ENCODE results near the gene PTGES3.
"Not testable (repeated sequence)": the region's sequence is repeated elsewhere in the genome, so short reads cannot be mapped to it uniquely, and the experiment has no call there.

The PTGES3 gene

DNA sequence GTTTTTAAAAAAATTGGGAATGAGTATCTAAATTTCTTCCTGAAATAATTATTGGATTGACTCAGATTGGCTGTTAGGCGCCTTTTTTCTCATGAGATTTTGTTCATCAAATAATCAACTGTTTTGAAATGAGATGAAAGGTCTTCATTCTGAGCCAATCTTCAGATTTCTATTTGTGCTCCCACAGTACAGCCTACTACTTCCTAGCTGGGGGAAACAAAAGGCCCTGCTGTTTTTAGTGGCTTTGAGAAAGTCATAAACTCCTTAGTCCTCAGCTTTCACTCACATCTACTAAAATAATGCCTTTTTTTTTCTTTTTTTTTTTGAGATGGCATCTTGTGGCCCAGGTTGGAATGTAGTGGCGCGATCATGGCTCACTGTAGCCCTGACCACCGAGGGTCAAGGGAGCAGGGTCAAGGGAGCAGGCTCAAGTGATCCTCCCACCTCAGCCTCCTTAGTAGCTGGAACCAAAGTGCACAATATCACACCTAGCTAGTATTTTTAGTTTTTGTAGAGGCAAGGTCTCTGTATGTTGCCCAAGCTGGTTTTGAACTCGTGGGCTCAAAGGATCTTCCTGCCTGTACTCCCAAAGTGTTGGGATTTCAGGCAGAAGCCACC is 21.8 kb upstream of the PTGES3 start:
- DNase-seq (ENCODE audit: low read depth, low spot score): no peak

DNA sequence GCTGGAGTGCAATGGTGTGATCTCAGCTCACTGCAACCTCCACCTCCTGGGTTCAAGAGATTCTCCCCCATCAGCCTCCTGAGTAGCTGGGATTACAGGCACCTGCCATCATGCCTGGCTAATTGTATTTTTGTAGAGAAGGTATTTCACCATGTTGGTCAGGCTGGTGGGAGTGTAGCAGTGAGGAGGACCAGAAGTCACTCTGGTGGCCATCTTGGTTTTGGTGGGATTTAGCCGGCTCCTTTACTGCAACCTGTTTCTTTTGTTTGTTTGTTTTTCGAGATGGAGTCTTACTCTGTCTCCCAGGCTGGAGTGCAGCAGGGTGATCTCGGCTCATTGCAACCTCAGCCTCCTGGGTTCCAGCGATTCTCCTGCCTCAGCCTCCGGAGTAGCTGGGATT is 16.4 kb upstream of the PTGES3 start:
- not testable (repeated sequence) for DNase-seq (ENCODE audit: low read depth, low spot score)

DNA sequence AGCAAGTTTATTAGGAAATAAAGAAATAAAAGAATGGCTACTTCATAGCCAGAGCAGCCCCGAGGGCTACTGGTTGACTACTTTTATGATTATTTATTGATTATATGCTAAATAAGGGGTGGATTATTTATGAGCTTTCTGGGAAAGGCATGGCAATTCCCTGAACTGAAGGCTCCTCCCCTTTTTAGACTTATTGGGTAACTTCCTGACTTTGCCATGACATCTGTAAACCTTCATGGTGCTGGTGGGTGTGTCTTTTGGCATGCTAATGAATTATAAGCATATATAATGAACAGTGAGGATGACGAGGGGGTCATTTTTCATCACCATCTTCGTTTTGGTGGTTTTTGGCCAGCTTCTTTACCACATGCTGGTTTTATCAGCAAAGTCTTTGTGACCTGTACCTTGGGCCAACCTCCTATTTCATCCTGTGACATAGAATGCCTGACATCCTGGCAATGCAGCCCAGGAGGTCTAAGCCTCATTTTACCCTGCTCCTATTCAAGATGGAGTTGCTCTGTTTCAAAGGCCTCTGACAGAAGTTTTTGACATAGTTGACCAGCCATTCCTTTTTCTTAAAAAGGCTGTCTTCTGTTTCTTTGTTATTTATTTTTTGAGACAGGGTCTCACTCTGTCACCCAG is 11.1 kb upstream of the PTGES3 start:
- no peak for DNase-seq (ENCODE audit: low read depth, low spot score)

DNA sequence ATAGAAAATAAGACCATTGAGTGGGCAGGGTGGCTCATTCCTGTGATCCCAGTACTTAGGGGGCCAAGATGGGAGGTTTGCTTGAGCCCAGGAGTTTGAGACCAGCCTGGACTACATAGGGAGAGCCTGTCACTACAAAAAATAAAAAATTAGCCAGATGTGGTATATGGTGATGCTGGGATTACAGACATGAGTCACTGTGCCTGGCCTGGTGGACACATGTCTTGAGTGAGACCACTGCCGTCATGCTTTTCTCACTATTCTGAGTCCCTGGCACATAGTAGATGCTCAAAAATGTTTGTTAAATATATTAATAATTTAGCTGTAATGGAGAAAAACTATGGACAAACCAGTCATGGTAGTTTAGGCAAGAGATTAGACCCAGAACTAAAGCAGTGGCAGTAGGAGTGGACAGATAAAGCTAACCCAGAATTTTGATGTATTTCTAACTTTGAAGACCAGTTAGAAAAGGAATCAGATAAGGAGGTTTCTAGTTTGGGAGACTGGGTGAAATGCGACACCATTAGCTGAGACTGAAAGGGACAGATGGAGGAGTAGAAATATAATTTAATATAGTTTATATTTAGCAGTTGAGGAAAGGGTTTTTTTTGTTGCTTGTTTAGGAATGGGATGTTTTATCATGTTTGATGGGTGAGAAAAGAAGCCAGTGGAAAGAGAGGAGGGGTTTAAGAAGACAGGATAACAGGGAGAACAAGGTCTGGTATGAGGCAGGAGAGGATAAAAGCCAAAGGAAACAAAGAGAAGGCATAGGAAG is 7.4 kb upstream of the PTGES3 start:
- DNase-seq (ENCODE audit: low read depth, low spot score): no peak

DNA sequence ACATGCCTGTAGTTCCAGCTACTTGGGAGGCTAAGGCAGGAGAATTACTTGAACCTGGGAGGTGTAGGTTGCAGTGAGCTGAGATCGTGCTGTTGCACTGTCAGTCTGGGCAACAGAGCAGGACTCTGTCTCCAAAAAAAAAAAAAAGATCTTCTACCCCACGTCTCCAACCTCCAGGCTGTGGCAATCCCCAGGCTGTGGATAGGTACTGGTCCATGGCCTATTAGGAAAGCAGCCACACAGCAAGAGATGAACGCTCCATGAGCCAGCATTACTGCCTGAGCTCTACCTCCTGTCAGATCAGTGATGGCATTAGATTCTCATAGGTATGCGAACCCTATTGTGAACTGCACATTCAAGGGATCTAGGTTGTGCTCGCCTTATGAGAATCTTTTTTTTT is 6.1 kb upstream of the PTGES3 start:
- DNase-seq (ENCODE audit: low read depth, low spot score): no peak

DNA sequence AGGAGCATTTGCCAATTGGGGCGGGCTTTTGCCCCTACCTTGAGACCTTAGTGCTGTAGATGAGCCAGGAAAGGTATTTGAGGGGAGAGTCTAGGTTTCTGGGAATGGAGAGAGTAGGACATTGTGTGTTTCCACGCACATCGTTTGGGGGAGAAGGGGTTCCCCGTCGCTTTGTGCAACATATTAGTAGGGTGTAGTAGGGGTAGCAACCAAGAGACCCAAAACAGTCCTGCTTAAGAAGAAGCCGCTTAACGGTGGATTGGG is 694 bp upstream of the PTGES3 start:
- no peak for DNase-seq (ENCODE audit: low read depth, low spot score)

DNA sequence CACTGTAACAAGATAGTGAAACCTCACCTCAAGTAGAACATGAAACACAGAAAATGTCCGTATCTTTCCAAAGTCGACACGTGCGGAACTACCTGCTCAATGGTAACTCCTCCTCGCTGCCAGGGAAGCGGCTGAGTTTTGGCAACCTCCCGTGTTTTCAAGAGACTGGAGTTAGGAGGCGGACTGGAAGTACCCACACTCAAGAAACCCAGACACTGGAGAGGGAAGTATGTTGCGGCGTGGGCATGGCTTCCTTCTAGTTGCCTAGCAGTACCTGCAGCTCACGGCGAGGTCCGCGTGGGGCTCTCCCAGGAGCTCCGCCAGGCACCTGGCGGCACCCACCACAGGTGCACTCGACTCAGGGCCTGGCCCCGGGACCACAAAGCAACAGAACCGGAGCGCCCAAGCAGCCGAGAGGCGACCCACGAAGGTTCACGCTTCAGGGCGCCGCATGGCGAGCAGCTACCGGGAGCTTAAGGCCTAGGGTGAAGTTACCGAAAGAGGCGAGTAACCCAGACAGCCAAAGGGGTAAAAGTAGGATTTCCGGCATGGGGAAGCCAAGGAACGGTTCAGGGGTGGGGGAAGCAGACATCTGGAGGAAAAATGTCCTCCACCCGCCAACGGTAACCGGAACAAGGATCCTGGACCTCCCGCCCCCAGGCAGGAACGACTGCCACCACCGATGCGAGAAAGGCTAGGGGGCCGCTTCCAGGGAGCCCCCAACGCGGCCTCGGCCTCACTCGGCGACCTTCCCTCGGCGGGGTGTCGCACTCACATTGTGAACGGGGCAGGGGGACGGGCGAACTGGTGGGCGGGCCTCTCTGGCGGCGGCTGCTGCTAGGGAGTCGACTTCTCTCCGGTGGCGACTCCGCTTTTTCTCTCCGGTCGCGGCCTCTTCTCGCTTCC is 608 bp downstream of the PTGES3 start:
- peak; percentile 7 for DNase-seq (ENCODE audit: low read depth, low spot score)

DNA sequence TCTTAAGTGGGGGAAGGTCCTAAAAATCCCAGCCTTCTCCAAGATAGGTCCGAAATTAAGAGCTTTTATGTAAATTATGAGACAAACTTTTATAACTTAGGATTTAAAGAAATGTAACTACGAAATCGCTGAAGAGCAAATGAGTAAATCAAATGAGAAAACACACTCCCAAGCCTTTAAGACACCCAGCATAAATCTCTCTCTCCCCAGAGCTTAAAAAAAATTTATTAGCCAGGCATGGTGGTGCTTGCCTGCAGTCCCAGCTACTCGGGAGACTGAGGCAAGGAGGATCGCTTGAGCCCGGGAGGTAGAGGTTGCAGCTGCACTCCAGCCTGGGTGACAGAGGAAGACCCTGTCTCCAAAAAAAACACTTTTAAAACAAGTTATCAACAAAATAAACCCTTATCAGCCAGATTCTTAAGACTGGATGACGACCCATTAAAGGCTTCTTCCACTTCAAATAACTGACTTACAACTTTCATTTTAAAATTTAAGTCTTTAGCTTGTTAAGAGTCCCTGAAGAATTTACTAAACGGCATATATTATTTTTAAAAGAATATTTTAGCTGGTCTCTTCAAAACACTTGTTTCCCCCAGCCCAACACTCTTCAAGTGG is 3.2 kb downstream of the PTGES3 start:
- DNase-seq (ENCODE audit: low read depth, low spot score): no peak

DNA sequence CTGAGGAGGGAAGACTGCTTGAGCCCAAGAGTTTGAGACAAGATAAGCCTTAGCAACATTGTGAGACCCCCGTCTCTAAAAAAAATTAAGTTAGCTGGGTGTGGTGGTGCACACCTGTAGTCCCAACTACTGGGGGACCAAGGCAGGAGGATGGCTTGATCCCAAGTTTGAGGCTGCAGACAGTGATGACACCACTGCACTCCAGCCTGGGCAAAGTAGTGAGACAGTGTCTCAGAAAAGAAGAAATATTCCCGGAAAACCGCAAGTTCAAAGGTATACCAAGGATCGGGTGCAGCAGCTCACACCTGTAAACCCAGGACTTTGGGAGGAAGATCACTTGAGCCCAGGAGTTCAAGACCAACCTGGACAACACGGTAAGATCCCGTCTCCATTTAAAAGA is 5.8 kb downstream of the PTGES3 start:
- DNase-seq (ENCODE audit: low read depth, low spot score): no peak

DNA sequence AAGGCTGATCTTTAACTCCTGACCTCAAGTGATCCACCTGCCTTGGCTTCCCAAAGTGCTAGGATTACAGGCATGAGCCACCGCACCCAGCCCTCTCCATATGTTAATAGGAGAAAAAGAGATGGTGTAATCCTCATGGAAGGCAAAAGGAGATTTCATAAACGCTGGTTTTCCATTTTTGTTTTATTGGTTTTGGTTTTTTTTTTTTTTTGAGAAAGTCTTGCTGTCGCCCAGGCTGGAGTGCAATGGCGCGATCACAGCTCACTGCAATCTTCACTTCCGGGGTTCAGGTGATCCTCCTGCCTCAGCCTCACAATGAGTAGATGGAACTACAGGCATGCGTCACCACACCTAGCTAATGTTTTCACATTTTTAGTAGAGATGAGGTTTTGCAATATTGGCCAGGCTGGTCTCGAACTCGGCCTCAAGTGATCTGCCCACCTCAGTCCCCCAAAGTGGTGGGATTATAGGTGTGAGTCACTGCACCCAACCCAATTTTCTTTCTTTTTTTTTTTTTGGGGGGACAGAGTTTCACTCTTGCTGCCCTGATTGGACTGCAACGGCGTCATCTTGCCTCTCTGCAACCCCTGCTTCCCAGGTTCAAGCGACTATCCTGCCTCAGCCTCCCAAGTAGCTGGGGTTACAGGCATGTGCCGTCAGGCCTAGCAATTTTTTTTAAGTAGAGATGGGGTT is 8.1 kb downstream of the PTGES3 start:
- DNase-seq (ENCODE audit: low read depth, low spot score): no peak

DNA sequence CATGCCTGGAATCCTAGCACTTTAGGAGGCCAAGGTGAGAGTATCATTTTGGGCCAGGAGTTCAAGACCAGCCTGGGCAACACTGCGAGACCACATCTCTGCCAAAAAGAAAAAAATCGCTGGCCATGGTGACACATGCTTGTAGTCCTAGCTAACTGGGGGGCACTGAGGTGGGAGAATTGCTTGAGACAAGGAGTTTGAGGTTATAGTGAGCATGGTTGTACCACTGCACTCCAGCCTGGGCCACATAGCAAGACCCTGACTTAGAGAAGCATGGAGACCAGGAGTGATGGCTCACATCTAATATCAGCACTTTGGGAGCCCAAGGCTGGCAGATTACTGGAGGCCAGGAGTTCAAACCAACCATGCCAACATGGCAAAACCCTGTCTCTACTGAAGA is 9.2 kb downstream of the PTGES3 start:
- no peak for DNase-seq (ENCODE audit: low read depth, low spot score)

DNA sequence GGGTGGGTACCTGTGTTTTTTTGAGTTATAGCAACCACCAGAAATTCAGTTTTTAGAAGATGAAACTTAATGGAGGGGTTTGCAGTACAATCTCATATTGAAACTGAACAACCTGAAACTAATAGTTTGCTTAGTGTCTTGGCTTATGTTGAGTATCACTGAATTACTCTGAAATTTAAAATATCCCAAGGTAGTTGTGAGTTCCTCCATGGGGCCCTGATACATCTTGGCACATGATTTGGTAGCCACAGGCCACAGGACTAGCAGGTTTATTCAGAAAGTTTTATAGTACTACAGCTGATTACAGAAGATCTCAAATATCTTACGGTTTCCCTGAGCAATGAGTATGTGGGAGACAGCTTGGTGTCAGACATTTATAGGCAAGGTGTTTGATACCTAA is 10.4 kb downstream of the PTGES3 start:
- DNase-seq (ENCODE audit: low read depth, low spot score): no peak

DNA sequence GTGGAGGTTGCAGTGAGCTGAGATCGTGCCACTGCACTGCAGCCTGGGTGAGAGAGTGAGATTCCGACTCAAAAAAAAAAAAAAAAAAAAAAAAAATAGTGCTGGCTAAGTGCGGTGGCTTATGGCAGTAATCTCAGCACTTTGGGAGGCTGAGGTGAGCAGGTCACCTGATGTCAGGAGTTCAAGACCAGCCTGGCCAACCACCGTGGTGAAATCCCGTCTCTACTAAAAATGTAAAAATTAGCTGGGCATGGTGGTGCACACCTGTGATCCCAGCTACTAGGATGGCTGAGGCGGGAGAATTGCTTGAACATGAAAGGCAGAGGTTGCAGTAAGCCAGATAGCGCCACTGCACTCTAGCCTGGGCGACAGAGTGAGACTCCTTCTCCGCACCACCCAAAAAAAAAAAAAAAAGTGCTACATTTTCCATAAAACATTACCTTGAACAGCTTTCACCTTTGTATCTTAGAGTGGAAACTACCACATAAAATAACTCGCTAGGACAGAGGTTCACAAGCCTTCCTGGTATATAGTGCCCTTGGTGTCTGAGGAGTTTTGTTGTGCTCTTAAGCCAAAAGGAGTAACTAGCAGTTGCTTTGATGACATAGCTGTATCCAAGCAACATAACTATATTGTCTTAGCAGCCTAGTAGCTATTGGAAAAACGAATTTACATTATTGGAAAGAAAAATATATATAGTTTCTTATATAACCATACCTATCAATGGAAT is 11.1 kb downstream of the PTGES3 start:
- DNase-seq (ENCODE audit: low read depth, low spot score): no peak

DNA sequence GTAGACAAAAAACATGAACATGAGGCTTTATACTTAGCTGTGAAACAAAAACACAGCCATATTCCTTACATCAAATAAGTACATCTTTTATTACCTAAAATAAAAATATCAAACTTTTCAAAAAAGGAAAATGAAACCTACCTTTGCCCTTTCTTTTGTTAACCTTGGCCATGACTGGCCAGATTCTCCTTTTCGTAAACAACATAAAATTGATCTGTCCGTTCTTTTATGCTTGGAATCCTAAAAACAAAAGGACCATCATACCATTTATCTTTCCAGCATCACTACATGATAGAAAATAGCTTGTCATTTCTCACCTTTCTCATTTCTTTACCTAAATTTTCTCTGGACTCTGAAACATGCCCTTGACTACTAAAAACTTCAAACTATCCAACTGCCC is 16.5 kb downstream of the PTGES3 start:
- no peak for DNase-seq (ENCODE audit: low read depth, low spot score)

DNA sequence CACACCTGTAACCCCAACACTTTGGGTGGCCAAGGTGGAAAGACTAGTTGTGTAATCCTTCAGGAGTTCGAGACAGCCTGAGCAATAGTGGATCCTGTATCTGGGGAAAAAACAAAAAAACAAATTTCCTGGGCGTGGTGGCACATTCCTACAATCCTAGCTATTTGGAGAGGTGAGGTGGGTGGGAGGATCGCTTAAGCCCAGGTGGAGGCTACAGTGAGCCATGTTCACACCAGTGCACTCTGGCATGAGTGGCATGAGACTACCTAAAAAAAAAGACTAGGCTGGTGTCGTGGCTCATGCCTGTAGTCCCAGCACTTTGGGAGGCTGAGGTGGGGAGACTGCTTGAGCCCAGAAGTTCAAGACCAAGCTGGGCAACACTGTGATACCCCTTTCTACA is 17.2 kb downstream of the PTGES3 start:
- no peak for DNase-seq (ENCODE audit: low read depth, low spot score)

DNA sequence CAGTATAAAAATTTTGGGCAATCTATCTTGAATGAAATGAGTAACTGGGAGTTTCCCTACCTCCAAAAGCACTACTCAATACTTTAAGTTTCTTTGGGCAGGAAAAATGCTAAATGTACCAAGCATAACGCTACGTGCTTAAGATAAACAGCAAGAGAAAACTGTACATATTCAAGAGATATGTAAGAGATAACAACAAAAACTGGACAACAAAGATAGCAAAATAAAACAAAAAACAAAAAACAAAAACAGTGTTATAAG is 20.0 kb downstream of the PTGES3 start:
- no peak for DNase-seq (ENCODE audit: low read depth, low spot score)

DNA sequence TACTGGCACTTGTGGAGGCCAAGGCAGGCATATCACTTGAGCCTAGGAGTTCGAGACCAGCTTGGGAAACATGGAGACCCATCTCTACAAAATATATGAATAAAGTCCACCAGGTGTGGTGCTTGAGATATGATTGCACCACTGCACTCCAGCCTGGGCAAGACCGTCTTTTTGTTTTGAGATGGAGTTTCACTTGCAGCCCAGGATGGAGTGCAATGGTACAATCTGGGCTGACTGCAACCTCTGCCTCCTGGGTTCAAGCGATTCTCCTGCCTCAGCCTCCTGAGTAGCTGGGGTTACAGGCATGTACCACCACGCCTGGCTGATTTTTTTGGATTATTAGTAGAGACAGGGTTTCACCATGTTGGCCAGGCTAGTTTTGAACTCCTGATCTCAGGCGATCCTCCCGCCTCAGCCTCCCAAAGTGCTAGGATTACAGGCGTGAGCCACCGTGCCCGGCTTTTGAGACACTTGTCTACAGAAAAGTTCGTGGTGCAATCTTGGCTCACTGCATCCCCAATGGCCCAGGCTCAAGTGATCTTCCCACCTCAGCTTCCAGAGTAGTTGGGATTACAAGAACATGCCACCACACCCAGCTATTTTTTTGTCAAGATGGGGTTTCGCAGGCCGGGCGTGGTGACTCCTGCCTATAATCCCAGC is 26.0 kb downstream of the PTGES3 start:
- DNase-seq (ENCODE audit: low read depth, low spot score): no peak

DNA sequence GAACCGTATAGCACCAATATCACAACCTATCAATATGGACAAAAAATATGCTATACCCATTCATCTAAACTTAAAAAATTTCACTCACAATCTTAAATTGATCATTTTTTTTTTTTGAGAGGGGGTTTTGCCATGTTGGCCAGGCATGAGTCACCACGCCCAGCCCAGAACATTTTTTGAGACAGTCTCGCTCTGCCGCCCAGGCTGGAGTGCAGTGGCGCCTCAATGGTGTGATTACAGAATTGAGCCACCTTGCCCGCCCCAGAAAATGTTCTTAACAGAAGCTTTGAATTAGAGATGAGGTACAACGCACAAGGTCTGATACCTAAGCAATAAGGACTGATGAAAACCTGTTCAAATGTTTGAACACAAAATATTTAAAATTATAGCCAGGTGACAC is 26.5 kb downstream of the PTGES3 start:
- DNase-seq (ENCODE audit: low read depth, low spot score): no peak

DNA sequence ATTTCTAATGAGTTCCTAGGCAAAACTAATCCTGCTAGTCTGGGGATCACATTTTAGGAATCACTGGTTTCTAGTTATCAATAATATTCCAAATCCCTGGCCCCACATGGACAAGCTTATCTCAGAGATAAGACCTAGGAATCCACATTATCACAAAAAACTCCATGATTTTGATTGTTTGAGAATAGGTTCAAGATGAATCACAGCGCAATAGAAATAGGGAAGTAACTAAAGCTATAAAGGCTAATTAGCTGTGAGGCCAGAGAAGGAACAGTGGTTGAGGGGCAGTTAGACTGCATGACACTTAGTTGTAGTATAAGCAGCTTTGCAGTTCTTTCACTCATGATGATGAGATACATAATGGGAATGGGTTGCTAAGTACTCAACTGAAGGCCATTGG is 29.2 kb downstream of the PTGES3 start:
- DNase-seq (ENCODE audit: low read depth, low spot score): no peak
